IMR-90 (cell line): ENCODE measurements around the gene BCL2L15. TPM values are rescaled to one million over a fixed set of nuclear protein-coding genes. Genes with fewer than 3 reads are reported as not detected.

Source experiments
- ATAC-seq: fragments of 200-7000 bp; cut with Tn5 transposase; 2 replicates; pipeline ENCODE4 v1.9.1; 2020; ENCODE audit warnings: low read depth, mild to moderate bottlenecking, moderate library complexity
- BruUV-seq: library from RNA; stranded (reverse); fragments of 400-500 nt; replicated peaks from 2 replicates; lab custom pipeline; 2021; lab: Mats Ljungman, UMichigan
- CTCF ChIA-PET: fragments of 300-600 bp; formaldehyde crosslinking; extraction: SDS; loops from one replicate; lab custom pipeline; 2021; ENCODE audit warnings: antibody characterized with exemption; lab: Yijun Ruan, JAX
- POLR2A ChIA-PET: fragments of 300-600 bp; sonication (Branson Sonifier 250); formaldehyde crosslinking; loops from one replicate; lab custom pipeline; 2022; ENCODE audit warnings: antibody characterized with exemption; ENCODE audit not compliant: unreplicated experiment; lab: Charles Lee
- DNase-seq: peaks from one replicate; pipeline ENCODE4 v3.0.0; 2013
- H2AFZ ChIP-seq: replicated peaks from 2 replicates; pipeline ENCODE3; 2013; ENCODE audit warnings: low read length, mild to moderate bottlenecking; ENCODE audit not compliant: poor library complexity
- H2AK5ac ChIP-seq: 2 replicates; pipeline ENCODE4 v1.6.1; 2013; ENCODE audit warnings: low read depth, low read length, inconsistent platforms
- H2AK9ac ChIP-seq: replicated peaks from 2 replicates; pipeline ENCODE3; 2013; ENCODE audit warnings: mild to moderate bottlenecking, low read depth, low read length, moderate library complexity; ENCODE audit not compliant: poor library complexity
- H2BK120ac ChIP-seq: 2 replicates; pipeline ENCODE4 v1.6.1; 2013; ENCODE audit warnings: low read depth, low read length, inconsistent platforms
- H2BK15ac ChIP-seq: 3 replicates; pipeline ENCODE4 v1.6.1; 2013; ENCODE audit warnings: low read depth, low read length, inconsistent platforms
- H2BK20ac ChIP-seq: 2 replicates; pipeline ENCODE4 v1.6.1; 2013; ENCODE audit warnings: low read depth, mild to moderate bottlenecking, inconsistent platforms, low read length, moderate library complexity
- H2BK5ac ChIP-seq: 2 replicates; pipeline ENCODE4 v1.6.1; 2013; ENCODE audit warnings: mild to moderate bottlenecking, low read depth, low read length, inconsistent platforms; ENCODE audit not compliant: poor library complexity, severe bottlenecking
- H3K14ac ChIP-seq: replicated peaks from 2 replicates; pipeline ENCODE4 v1.6.1; 2013; ENCODE audit warnings: low read depth, low read length, inconsistent platforms
- H3K18ac ChIP-seq: 2 replicates; pipeline ENCODE4 v1.6.1; 2013; ENCODE audit warnings: low read depth, low read length, control low read depth
- H3K23ac ChIP-seq: 2 replicates; pipeline ENCODE4 v1.6.1; 2013; ENCODE audit warnings: low read depth, low read length, inconsistent platforms
- H3K27ac ChIP-seq: 2 replicates; pipeline ENCODE4 v1.5.1; 2013; ENCODE audit warnings: mild to moderate bottlenecking, control low read depth, low read length; ENCODE audit not compliant: insufficient read depth
- H3K27me3 ChIP-seq: 2 replicates; pipeline ENCODE4 v1.6.1; 2013; ENCODE audit warnings: low read length; ENCODE audit not compliant: control insufficient read depth, insufficient read depth
- H3K36me3 ChIP-seq: 2 replicates; pipeline ENCODE4 v1.6.1; 2013; ENCODE audit warnings: low read length, mixed read lengths; ENCODE audit not compliant: control insufficient read depth, insufficient read depth
- H3K4ac ChIP-seq: 2 replicates; pipeline ENCODE4 v1.6.1; 2013; ENCODE audit warnings: low read depth, low read length, inconsistent platforms
- H3K4me1 ChIP-seq: 2 replicates; pipeline ENCODE4 v1.6.1; 2013; ENCODE audit warnings: low read length, mixed read lengths; ENCODE audit not compliant: control insufficient read depth, insufficient read depth
- H3K4me2 ChIP-seq: 2 replicates; pipeline ENCODE4 v1.6.1; 2013; ENCODE audit warnings: low read depth, mild to moderate bottlenecking, control low read depth, low read length, moderate library complexity
- H3K4me3 ChIP-seq: 2 replicates; pipeline ENCODE4 v1.5.1; 2013; ENCODE audit warnings: low read depth, mild to moderate bottlenecking, control low read depth, low read length, moderate library complexity; ENCODE audit not compliant: insufficient read depth
- H3K56ac ChIP-seq: 2 replicates; pipeline ENCODE4 v1.6.1; 2013; ENCODE audit warnings: low read length, inconsistent platforms; ENCODE audit not compliant: insufficient read depth; ENCODE audit errors: extremely low read depth
- H3K79me1 ChIP-seq, 2 experiments: 2 replicates each; pipeline ENCODE4 v1.6.1; 2013; ENCODE audit warnings: low read length in 2 of 2, inconsistent platforms in 1 of 2, low read depth in 1 of 2
- H3K9ac ChIP-seq: 2 replicates; pipeline ENCODE4 v1.6.1; 2013; ENCODE audit warnings: low read depth, low read length, control low read depth
- H3K9me1 ChIP-seq: 2 replicates; pipeline ENCODE4 v1.6.1; 2013; ENCODE audit warnings: low read length, inconsistent platforms; ENCODE audit not compliant: insufficient read depth
- H3K9me3 ChIP-seq: 2 replicates; pipeline ENCODE4 v1.6.1; 2013; ENCODE audit warnings: low read length; ENCODE audit not compliant: control insufficient read depth, insufficient read depth
- H4K20me1 ChIP-seq: 2 replicates; pipeline ENCODE4 v1.6.1; 2013; ENCODE audit warnings: low read length, inconsistent platforms; ENCODE audit not compliant: insufficient read depth
- H4K5ac ChIP-seq: 2 replicates; pipeline ENCODE4 v1.6.1; 2013; ENCODE audit warnings: mild to moderate bottlenecking, low read depth, low read length, control low read depth
- H4K8ac ChIP-seq, 2 experiments: 2 replicates each; pipeline ENCODE4 v1.6.1; 2013; ENCODE audit warnings: low read depth in 2 of 2, low read length in 2 of 2, control low read depth in 1 of 2, inconsistent platforms in 1 of 2
- H4K91ac ChIP-seq: 2 replicates; pipeline ENCODE4 v1.6.1; 2013; ENCODE audit warnings: low read depth, low read length, inconsistent platforms; ENCODE audit not compliant: insufficient read depth
- BHLHE40 ChIP-seq: fragments of 150-350 bp; IDR thresholded peaks from 2 replicates; pipeline ENCODE4 v1.6.1; 2016; ENCODE audit warnings: mild to moderate bottlenecking, low read depth, low read length
- CEBPB ChIP-seq: IDR thresholded peaks from 2 replicates; pipeline ENCODE4 v1.6.1; 2012; ENCODE audit warnings: low read depth, low read length, improper control_type of control experiment
- CHD1 ChIP-seq: IDR thresholded peaks from 2 replicates; pipeline ENCODE4 v1.6.1; 2012; ENCODE audit warnings: low read depth, low read length, improper control_type of control experiment
- ELK1 ChIP-seq: fragments of 150-350 bp; IDR thresholded peaks from 2 replicates; pipeline ENCODE4 v1.6.1; 2016; ENCODE audit warnings: low read depth, mild to moderate bottlenecking, low read length, moderate library complexity, borderline replicate concordance
- MAFK ChIP-seq: IDR thresholded peaks from 2 replicates; pipeline ENCODE4 v1.6.1; 2012; ENCODE audit warnings: low read depth, low read length, improper control_type of control experiment
- MAZ ChIP-seq: IDR thresholded peaks from 2 replicates; pipeline ENCODE4 v1.6.1; 2012; ENCODE audit warnings: low read depth, mild to moderate bottlenecking, low read length, improper control_type of control experiment, moderate library complexity, borderline replicate concordance
- MXI1 ChIP-seq: IDR thresholded peaks from 2 replicates; pipeline ENCODE4 v1.6.1; 2012; ENCODE audit warnings: low read depth, mild to moderate bottlenecking, low read length, moderate library complexity, borderline replicate concordance
- NFE2L2 ChIP-seq: fragments of 150-350 bp; IDR thresholded peaks from 2 replicates; pipeline ENCODE4 v1.6.1; 2016; ENCODE audit warnings: low read depth, mild to moderate bottlenecking, low read length
- POLR2A ChIP-seq: IDR thresholded peaks from 2 replicates; pipeline ENCODE4 v1.6.1; 2012; ENCODE audit warnings: mild to moderate bottlenecking, low read depth, low read length
- RAD21 ChIP-seq: IDR thresholded peaks from 2 replicates; pipeline ENCODE4 v1.6.1; 2012; ENCODE audit warnings: low read length, improper control_type of control experiment
- SMC3 ChIP-seq: fragments of 150-350 bp; IDR thresholded peaks from 2 replicates; pipeline ENCODE4 v1.6.1; 2016; ENCODE audit warnings: low read depth, mild to moderate bottlenecking, antibody characterized with exemption, low read length, moderate library complexity
- USF2 ChIP-seq: fragments of 150-350 bp; IDR thresholded peaks from 2 replicates; pipeline ENCODE4 v1.6.1; 2017; ENCODE audit warnings: mild to moderate bottlenecking, antibody characterized with exemption, low read length, low read depth
- WGBS, 2 experiments: methylation state at CpG; one replicate each; pipeline versions ENCODE4 v1.1.5 to v1.1.7; 2013; ENCODE audit warnings: missing lambda C conversion rate in 2 of 2; ENCODE audit not compliant: insufficient read length in 1 of 2; ENCODE audit errors: extremely low coverage in 2 of 2; 5-methylcytosine and 5-hydroxymethylcytosine counted together
- dilution Hi-C: fragments of 300-500 bp; cut with HindIII; formaldehyde crosslinking; loops from one replicate; pipeline ENCODE4 v1.14.3; 2018; ENCODE audit warnings: low sequenced_read_pairs; ENCODE audit not compliant: unreplicated experiment
- in situ Hi-C: fragments of 300-500 bp; cut with MboI; formaldehyde crosslinking; loops from 3 replicates; pipeline ENCODE4 v1.14.3; 2019; ENCODE audit warnings: low sequenced_read_pairs, inconsistent platforms, mixed read lengths
- intact Hi-C: fragments of 100-400 bp; cut with micrococcal nuclease; formaldehyde crosslinking; loops from 2 replicates; pipeline ENCODE4 v1.10.0; 2022
- polyA plus RNA-seq, 3 experiments: library from polyadenylated mRNA; depleted of rRNA; stranded (reverse); fragments of >200 nt; gene quantifications; 2 replicates each; pipeline ENCODE4 v1.2.3, GENCODE V29; 2012; ENCODE audit warnings: low replicate concordance in 1 of 3
- total RNA-seq: library from RNA; depleted of rRNA; stranded (reverse); fragments of >200 nt; gene quantifications from 2 replicates; pipeline ENCODE4 v1.2.3, GENCODE V29; 2012

The BCL2L15 gene
- total and polyA plus RNA-seq, 2 of the 4 experiments (the other 2 are of a cell fraction), result under 0.01 to 0.15 TPM

DNA sequence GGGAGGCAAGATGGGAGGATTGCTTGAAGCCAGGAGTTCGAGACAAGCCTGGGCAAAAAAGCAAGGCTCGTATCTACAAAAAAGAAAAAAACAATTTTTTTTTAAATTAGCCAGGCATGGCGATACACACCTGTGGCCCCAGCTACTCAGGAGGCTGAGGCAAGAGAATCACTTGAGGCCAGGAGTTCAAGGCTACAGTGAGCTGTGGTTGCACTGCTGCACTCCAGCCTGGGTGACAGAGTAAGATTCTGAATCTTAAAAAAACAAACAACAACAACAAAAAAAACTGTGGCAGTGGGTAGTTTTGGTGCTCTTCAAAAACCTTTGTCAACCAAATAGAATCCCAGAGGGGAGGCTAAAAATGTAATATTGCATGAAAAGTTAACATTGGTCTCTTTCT, 16.6 kb downstream of the BCL2L15 start:
- no TSS peak for BruUV-seq

More for the DNA sequence above, 16.6 kb downstream of the BCL2L15 start:
- no peak overlapping the region for H2AFZ ChIP-seq
- peaks cover 6% of the 10 kb centered on the region; the same call in 1 of the 2 replicates for H3K4me1 ChIP-seq
- H3K36me3 ChIP-seq, result no peaks in the 10 kb centered on the region
- H2AK5ac ChIP-seq, result no peak overlapping the region
- no peaks in the 10 kb centered on the region for H3K9me3 ChIP-seq
- H4K20me1 ChIP-seq, result no peaks in the 10 kb centered on the region
- H4K5ac ChIP-seq, result no peak overlapping the region
- no peak overlapping the region for H3K23ac ChIP-seq
- H3K4me3 ChIP-seq, result no peak overlapping the region
- no peaks in the 10 kb centered on the region for H3K79me1 ChIP-seq
- DNase-seq (no peak), ATAC-seq (no peak)
- no peak overlapping the region for H2BK5ac ChIP-seq
- WGBS, 2 experiments, result no CpG with 5 or more reads among the region's 3 CpGs
- TF ChIP-seq SMC3 (no peak), POLR2A (no peak), RAD21 (no peak), USF2 (no peak), CHD1 (no peak), CEBPB (no peak), MXI1 (no peak), ELK1 (no peak), MAZ (no peak), MAFK (no peak), NFE2L2 (no peak), BHLHE40 (no peak)
- no peak overlapping the region for H3K4me2 ChIP-seq
- no peak overlapping the region for H3K56ac ChIP-seq
- in situ Hi-C loops, result loop anchor here (25.0 kb wide), 1 partner anchor 417 kb away; no protein-coding TSS in a partner anchor
- H3K18ac ChIP-seq, result no peak overlapping the region
- H3K9me1 ChIP-seq, result peaks cover 3% of the 10 kb centered on the region; the same call in 1 of the 2 replicates
- no peak overlapping the region for H2BK120ac ChIP-seq
- no peak overlapping the region for H3K27ac ChIP-seq
- ChIA-PET CTCF (no interaction called here), POLR2A (no interaction called here)
- no peak overlapping the region for H2BK15ac ChIP-seq
- intact Hi-C loops, result no loop called here
- H3K4ac ChIP-seq, result no peak overlapping the region
- H2BK20ac ChIP-seq, result no peak overlapping the region
- H4K8ac ChIP-seq, result no peak overlapping the region
- no peaks in the 10 kb centered on the region for H3K27me3 ChIP-seq
- no peak overlapping the region for H2AK9ac ChIP-seq
- H3K9ac ChIP-seq, result no peak overlapping the region
- dilution Hi-C loops, result no loop called here
- no peak overlapping the region for H3K14ac ChIP-seq
- H4K91ac ChIP-seq, result no peak overlapping the region
